ENCODE measurements around the gene BACE1-AS.

BACE1-AS gene

DNA sequence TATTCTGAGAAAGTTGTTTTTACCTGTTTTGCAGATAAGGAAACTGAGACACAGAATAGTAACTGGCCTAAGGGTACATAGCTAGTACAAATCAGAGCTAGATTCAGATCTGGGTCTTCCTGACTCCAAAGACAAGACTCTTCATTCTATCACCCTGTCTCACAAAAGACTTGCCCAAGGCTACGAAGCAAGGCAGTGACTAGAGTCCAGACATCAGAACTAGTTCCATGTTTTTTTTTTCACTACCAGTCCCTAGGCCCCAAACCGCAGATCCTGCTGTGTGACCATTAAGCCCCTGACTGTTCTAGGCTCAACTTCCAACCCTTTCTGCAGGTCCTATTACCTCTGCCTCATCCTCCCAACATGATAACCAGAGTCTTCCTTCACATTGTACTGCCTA is 1.5 kb downstream of the BACE1-AS start:
- no peak for DNase-seq (ENCODE audit: low read depth)

DNA sequence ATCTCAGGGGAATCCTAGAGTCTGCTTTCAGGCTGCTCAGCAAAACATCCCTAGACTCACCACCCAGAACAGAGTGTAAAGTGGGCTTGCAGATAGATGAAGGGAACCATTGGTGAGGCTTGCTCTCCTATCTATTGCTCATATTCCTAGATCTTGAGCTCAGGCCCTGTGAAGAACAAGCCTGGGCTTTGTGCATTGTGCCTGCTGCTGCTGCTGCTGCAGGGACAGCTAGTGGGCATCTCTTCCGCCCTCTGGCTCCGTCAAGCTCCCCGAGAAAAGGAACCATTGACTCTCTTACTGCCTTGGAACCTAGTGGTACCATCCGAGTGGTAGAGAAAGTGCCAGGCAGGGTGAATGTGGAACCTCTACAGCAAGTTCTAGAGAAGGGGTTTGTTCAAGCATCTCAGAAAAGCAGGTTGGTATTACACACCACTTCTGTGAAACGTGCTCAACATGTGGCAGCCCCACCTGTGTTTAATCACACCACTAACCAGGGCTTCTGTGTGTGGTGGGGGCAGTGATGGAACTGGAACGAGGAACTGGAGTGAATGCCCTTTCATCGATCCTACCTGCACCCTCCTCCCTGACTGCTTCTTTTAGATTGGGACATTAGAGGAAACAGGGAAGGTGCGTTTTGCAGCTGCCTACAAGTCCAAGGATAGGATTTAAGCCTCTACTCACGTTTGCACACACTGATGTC is 4.4 kb downstream of the BACE1-AS start:
- DNase-seq (ENCODE audit: low read depth) = no peak

DNA sequence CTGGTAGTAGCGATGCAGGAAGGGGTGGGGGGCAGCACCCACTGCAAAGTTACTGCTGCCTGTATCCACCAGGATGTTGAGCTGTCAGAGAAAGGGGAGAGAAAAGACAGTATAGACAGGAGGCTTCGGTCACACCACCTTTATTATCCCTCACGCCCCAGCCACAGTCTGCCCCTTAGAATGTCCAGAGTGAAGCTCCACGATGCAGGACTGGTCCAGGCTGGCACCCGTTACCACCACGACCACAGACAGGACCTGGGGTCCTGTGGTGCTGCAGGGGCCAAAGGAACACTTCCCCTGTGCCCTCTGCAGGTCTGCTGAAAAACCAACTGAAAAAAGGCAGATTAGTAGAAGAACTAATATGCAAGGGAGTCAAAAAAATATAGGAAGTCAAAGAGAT is 5.7 kb downstream of the BACE1-AS start:
- DNase-seq (ENCODE audit: low read depth) = no peak

DNA sequence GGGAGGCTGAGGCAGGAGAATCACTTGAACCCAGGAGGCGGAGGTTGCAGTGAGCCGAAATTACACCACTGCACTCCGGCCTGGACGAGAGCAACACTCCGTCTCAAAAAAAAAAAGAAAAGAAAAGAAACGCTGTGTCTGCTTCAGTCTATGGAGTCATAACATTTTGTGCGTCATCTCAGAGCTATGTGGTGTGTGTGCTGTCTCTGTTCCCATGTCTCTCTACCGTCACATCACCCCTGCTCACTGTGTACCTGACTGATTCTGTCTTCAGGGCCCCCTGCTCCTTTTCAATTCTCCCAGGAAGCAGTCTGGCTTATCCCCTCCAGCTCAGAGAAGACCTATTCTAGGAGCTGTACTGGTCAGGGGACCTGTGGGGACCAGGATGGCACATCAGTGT is 7.0 kb downstream of the BACE1-AS start:
- DNase-seq (ENCODE audit: low read depth) = no peak

DNA sequence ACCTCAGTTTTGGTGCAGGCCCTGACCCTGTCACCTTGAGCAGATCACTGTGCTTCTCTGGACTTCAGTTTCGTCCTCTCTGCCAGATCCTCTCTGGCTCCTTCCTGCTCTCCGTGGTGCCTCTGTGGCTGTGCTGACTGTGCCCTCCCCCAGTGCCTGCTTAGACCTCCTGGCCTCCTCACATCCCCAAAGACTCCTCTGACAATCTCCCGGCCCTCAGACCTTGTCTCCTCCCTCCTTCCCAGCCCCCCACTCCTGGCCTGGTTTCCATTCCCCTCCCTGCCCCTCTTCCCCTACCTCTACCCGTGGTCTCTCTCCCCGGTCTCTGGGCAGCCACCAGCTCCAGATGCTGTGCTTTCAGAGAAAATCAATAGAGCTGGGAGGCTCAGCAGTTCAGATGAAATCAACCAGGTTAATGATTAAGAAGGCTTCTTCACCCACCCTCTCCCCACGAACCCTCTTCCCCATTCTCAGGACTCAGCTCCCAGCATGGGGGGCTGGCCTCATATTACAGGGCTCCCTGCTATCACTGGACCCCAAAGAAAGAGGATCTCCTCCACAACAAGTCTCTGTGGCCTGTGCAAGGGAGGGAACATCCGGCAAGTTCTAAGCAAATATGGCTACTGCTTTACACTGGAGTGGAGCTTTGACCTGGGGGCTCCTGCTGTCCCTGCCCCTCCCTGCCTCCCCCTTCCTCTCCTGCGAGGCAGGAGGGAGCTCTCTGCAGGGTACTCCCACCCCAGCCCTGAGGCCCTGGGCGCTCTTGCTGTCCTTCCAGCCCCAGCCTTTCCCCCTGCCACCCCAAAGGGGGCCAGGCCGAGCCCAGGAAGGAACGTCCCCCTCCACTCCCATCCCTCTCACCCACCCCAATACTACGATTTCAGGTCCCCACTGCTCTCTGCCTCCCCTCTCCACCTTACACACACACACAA is 8.5 kb downstream of the BACE1-AS start:
- DNase-seq (ENCODE audit: low read depth) = no peak

DNA sequence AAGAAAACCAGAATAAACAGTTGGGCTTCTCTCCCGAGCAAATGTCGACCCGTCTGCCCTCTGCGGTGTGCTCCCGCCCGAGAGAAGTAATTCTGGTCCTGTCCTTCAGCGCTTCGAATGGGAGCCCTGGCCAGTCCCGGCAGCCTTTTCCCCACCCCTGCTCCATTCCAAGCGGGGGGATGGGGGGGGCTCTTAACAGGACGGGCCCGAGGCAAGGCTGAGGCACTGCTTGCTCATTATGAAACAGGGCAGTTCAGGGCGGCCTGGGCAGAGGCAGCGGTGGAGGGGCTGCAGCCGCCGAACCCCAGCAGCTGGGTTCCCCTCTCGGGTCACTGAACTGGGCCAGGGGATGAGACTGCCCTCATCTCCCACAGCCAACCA is 9.1 kb downstream of the BACE1-AS start:
- peak; percentile 75 for DNase-seq (ENCODE audit: low read depth)

DNA sequence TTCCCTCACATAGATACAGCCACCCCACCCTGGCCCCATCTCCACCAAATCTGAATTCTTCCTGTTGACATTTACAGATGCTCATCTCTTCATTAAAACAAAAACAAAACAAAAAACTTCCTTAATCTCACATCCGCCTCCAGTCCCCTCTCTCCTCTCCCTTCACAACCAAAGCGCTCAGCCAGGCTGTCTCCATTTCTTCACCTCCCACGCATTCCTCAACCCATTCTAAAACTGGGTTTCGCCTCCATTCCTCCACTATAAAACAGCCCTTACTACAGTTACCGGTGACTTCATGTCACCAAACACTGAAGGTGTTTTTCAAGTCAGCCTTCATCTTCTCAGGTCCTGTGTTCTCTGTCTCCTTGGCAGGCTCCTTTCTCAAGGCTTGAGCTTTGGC is 9.6 kb downstream of the BACE1-AS start:
- peak; percentile 45 for DNase-seq (ENCODE audit: low read depth)

DNA sequence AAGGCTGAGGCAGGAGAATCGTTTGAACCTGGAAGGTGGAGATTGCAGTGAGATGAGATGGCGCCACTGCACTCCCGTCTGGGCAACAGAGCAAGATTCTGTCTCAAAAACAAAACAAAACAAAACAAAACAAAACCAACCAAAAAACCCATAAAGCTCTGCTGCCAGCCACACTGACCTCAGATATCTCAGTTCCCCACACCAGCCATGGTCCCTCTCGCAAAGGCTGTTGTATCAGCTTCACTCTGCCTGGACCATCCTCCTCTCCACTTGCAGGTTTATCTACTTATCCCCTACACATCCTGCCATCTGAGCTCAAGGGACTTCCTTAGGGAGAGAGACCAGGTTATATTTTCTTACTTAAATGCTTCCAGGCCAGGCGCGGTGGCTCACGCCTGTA is 11.1 kb downstream of the BACE1-AS start:
- DNase-seq (ENCODE audit: low read depth) = no peak

DNA sequence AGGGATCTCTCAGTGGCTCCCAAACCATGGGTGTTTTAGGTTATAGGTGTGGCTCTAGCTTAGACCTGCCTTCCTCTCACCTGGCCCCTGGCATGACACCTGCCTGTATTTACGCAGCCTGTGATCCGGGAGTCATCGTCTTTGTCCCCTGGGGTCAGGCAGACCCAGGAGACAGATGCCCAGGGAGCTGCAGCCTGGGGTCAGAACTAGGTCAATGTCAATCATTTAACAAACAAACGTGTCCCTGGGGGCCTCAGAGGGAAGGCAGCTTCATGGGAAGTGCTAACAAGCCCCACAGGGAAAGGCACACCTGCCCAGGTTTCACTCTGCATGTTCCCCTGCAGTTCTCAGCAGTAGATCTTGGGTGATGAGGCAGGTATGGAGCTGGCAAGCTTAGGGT is 12.0 kb downstream of the BACE1-AS start:
- no peak for DNase-seq (ENCODE audit: low read depth)

DNA sequence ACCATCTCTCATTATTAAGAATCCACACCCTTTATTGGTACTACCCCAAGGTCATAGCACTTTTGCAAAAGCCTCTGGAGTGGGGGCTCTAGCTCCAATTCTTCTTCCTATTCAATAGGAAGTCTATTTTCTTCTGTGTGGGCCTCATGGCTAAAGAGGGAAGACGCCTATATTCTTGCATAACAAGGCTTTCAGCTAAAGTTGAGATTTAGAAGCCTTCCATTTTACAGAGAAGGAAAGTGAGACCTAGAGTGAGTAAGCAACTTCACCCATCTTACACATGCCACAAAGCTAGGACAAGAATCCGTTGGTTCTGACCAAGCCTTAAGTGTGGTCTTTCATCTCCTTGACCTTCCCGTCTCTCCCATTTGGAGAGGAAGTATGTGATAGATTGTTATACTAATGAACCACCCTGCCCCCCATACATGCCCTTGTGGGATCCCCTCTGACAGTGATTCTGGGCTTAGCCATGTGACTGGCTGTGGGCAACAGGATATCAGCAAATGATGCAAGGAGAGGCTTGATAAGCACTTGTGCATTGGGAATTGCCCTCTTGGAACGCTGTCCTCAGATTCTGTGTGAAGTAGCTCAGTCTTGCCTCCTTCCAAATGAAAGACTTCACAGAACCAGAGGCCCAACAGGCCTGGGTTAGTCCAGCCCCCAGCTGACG is 12.6 kb downstream of the BACE1-AS start:
- no peak for DNase-seq (ENCODE audit: low read depth)

DNA sequence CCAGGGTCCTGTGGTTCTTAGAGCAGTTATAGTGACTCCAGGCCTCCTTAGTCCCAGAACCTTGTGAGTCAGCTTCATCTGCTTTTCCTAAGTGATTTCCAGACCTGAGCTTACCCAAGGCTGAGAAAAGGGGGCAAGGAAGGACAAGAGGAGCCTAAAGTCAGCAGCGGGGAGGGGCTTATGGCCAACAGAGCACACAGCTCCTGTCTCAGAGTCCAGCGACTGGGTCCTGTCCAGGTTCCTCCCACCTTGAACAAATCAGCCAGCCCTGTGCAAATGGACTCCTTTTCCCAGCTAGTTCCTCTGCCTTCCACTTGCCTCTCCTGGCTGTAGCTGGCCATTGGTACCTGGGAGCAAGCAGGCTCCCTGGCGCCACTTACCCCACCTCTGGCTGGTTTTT is 14.0 kb downstream of the BACE1-AS start:
- no peak for DNase-seq (ENCODE audit: low read depth)

DNA sequence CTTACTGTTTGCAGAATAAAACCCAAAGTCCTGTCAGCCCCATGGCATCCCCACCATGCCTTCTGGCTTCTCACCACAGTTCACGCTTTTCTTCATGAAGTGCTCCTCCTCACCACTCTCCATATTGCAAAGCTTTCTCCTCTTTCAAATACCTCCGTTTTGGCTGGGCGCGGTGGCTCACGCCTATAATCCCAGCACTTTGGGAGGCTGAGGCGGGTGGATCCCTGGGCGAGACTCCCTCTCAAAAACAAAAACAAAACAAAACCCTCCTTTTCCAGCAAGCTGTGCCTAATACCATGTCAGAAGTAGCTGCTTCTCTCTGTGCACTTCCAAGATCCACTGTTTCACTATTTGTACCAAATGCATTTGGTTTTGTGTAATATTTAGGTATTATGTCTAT is 18.2 kb downstream of the BACE1-AS start:
- DNase-seq (ENCODE audit: low read depth) = no peak

DNA sequence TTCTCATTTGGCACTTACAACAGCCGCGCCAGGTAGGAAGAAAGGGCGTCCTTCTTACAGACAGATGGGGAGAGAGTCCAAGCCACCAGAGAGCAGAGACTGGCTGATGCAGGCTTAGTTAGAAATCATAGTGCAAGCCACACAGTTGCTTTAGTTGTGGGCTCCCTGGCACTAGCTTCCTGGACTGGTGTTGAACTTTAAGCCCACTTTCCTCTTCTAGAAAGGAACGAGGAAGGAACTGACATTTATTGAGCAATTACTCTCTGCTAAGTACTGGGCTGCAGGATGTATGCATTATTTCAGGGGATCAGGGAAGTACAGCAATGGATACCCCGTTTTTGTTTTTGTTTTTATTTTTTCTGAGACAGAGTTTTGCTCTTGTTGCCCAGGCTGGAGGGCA is 21.9 kb downstream of the BACE1-AS start:
- no peak for DNase-seq (ENCODE audit: low read depth)

DNA sequence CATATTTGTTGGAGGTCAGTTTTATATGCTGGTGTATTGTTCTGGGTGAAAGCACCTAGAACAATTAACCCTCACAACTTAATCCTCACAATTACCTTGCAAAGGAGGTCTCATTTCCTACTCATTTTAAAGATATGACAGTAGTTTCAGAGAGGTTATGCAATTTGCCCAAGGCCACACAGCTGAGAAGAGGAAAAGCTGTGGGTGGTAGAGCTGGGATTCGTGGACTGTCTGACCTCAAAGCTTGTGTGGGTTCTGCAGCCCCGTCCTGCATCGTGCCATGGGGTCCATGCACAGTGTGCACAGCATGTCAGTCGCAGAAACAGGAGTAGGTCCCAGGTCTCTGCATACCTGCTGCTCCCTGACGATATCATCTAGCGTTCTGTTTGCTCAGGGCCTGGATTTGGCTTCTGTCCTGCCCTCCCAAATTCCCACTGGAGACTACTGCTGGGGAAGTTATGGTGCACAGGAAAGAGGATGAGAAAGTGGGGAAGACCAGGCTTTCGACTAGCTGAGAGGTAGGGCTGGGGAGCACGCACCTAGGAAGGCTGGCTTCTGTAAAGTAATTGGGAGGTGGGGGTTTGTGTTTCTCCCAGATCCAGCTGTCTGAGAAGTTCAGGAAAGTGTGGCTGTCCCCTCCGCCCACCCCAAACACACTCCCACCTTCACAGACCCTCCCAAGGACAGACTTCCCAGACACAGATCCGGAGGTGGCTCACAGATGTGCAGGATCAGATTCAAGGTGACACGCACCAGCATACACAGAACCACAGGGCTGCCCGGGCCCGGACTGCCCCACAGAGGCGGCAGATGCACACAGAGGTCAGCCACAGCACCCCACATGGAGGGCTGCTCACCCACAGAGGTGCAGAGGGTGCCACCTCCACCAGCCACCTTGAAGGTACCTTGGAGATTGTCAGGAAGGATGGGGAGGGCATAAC is 23.0 kb downstream of the BACE1-AS start:
- DNase-seq (ENCODE audit: low read depth) = no peak

DNA sequence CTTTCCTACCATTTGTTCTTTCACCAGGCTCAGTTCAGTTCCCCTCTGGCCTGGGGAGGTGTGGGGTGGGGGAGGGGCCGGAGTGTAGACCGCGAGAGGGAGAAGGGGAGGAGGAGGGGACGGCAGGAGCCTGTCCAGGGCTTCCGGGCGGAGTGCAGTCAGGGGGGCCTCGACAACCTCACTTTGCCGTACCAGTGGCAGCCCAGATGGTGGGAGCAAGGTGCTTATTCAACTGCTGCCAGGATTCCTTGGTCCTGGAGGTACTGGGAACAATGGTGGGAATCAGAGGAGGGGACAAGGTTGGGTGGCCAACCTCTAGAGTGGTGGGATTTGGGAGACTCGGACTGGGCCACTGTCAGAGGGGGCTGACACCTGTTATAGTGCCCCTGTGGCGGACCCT is 23.7 kb downstream of the BACE1-AS start:
- DNase-seq (ENCODE audit: low read depth) = peak; percentile 41

DNA sequence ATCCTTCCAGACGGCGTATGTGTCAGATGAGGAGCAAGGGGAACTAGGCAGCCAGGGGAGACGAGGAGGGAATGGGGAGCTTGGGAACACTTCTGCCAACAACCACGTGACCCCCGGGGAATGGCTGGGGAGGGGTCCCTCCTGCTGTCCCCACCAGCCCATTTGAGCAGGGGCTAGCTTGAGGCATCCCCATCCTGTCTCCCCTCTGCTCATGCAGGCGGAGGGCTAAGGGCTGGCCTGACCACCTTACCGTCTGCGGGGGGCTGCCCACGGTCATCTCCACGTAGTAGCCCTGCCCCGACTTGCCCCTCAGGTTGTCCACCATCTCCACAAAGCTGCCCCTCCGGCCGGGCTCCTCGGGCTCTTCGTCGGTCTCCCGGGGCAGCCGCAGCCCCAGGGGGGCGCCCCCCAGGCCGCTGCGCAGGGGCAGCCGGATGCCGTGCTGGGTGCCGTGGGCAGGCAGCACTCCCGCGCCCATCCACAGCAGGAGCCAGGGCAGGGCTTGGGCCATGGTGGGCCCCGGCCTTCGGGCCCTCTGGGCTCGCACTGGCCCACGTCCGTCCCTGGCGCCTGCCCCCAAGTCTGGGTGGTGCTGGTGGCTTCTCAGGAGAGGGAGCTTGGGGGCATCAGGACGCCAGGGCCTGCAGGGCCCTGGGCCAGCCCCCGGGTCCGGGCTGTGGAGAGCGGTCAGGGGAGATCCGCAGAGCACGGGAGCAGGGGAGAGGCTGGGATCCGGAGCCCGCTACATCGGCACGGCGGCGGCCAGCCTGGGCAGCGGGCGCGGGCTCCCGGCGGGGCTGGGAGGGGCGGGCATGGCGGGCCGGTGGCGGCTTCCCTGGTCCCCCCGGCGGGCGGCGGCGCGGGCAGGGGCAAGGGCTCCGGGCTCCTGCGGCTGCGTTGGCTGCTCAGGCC is 24.4 kb downstream of the BACE1-AS start:
- DNase-seq (ENCODE audit: low read depth) = peak; percentile 34

DNA sequence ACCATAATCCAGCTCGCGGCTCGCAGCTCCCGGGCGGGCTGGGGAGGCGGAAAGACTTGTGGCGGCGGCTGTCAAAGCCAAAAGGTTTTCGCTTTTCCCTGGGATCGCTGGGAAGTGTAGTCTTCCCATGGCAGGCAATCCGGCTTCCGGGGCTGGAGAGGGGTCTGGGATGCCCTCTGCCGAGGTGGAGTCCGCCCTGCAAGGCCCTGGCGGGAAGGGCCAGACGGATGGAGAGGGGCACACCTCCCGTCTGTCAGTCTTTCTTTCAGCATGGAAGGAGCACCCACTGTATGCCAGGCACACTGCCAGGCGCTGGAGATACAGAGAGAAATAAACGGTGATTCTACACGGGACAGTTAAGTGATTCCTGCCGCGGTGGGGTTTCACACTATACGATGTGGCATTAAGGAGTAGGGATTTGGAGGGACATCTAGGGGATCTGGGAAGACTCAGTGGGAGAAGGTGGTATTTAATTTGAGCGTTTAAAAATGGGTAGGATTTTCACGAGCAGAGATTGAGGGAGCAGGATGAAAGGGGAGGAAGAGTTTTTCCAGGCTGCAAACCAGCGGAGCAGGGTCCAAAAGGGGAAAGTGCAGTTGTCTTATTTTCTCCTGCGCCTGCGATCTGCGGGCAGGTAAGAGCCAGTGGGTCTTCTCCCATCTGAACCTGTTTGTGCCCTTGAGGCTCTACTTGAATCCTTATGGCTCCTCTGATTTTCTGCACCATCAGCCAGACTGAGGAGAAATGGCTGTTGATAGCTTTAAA is 25.2 kb downstream of the BACE1-AS start, which contains the start of gene BACE1:
Gene BACE1, minus strand, starts transcription at position 60 of the 765 bp plus-strand sequence. CDS start 461 bp downstream, outside the sequence.
- peak; percentile 90 for DNase-seq (ENCODE audit: low read depth)

DNA sequence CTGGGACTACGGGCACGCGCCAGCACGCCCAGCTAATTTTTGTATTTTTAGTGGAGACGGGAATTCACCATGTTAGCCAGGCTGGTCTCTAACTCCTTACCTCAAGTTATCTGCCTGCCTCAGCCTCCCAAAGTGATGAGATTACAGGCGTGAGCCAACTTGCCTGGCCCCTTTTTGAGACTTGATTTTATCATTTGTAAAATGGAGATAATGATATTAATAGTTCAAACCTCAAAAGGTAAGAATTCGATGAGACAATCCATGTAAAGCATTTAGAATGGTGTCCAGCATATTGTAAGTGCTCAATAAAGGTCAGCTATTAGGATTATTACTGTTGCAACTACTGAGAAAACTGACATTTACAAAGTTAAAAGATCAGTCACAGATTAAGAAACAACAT is 27.6 kb downstream of the BACE1-AS start:
- DNase-seq (ENCODE audit: low read depth) = no peak

DNA sequence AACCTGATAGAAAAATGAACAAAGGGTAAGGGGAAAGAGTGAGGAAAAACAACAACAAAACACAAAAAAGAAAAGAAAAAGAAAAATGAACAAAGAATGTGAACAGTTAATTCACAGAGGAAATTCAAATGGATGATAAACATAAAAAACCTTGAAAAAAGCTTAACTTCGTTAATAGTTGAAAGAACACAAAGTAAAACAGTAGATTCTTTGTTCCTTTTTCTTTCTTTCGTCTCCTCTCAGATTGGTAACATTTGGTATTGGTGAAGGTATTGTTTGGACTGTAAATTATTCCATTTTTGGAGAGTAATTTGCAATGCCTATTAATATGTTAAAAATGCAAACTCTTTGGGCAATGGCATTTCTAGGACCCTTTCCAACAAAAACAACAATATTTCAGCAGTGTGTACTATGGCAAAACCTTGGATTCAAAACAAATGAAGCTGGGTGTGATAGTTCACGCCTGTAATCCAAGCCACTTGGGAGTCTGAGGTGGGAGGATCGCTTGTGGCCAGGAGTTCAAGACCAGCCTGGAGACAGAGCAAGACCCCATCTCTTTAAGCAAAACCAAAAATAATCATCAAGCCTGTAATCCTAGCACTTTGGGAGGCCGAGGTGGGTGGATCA is 28.2 kb downstream of the BACE1-AS start:
- DNase-seq (ENCODE audit: low read depth) = peak; percentile 78

Data from EH (cell line).